ENCODE results near the gene ZBTB47. TPM values are rescaled to one million over a fixed set of nuclear protein-coding genes. Genes with fewer than 3 reads are reported as not detected.

The ZBTB47 gene
- total RNA-seq, 1 experiment from 2014 or later, result 22.7 TPM

GRCh38 chr3:42660131-42660715 is 6.7 kb downstream of the ZBTB47 start:
- Histone ChIP-seq H3K4me3 (no peak overlapping the region), H3K36me3 (peaks cover 6% of the 10 kb centered on the region), H3K27me3 (no peaks in the 10 kb centered on the region), H3K9me3 (no peaks in the 10 kb centered on the region)
- DNase-seq, result no peak

- peaks cover 6% of the 10 kb centered on the region for H3K36me3 ChIP-seq
- no peaks in the 10 kb centered on the region for H3K9me3 ChIP-seq
- H3K4me3 ChIP-seq, result no peak overlapping the region
- no peaks in the 10 kb centered on the region for H3K27me3 ChIP-seq
- no peak for DNase-seq
Measured at GRCh38 chr3:42660898-42661297, 7.4 kb downstream of the ZBTB47 start.

GRCh38 chr3:42661593-42662022 is 8.1 kb downstream of the ZBTB47 start:
- H3K27me3 ChIP-seq, result no peaks in the 10 kb centered on the region
- no peaks in the 10 kb centered on the region for H3K9me3 ChIP-seq

GRCh38 chr3:42662037-42662812 is 8.7 kb downstream of the ZBTB47 start:
- Histone ChIP-seq H3K9me3 (no peaks in the 10 kb centered on the region), H3K4me3 (no peak overlapping the region), H3K27me3 (no peaks in the 10 kb centered on the region), H3K36me3 (peaks cover 6% of the 10 kb centered on the region)
- DNase-seq, result no peak

More at GRCh38 chr3:42661593-42662022, 8.1 kb downstream of the ZBTB47 start:
- no peak for DNase-seq
- Histone ChIP-seq H3K36me3 (peaks cover 6% of the 10 kb centered on the region), H3K4me3 (no peak overlapping the region)

GRCh38 chr3:42662813-42663535 is 9.5 kb downstream of the ZBTB47 start:
- Histone ChIP-seq H3K36me3 (peaks cover 6% of the 10 kb centered on the region), H3K9me3 (no peaks in the 10 kb centered on the region), H3K27me3 (no peaks in the 10 kb centered on the region), H3K4me3 (no peak overlapping the region)
- no peak for DNase-seq

GRCh38 chr3:42663581-42664437 is 10.3 kb downstream of the ZBTB47 start:
- no peaks in the 10 kb centered on the region for H3K27me3 ChIP-seq
- DNase-seq, result no peak
- H3K9me3 ChIP-seq, result no peaks in the 10 kb centered on the region
- peaks cover 4% of the 10 kb centered on the region for H3K36me3 ChIP-seq
- H3K4me3 ChIP-seq, result no peak overlapping the region

- no peak for DNase-seq
- Histone ChIP-seq H3K9me3 (no peaks in the 10 kb centered on the region), H3K36me3 (peaks cover 4% of the 10 kb centered on the region), H3K4me3 (no peak overlapping the region), H3K27me3 (no peaks in the 10 kb centered on the region)
Measured at GRCh38 chr3:42664438-42664803, 10.9 kb downstream of the ZBTB47 start.

- Histone ChIP-seq H3K27me3 (no peaks in the 10 kb centered on the region), H3K4me3 (no peak overlapping the region), H3K9me3 (no peaks in the 10 kb centered on the region), H3K36me3 (no peaks in the 10 kb centered on the region)
- no peak for DNase-seq
Measured at GRCh38 chr3:42665050-42665878, 11.8 kb downstream of the ZBTB47 start.

GRCh38 chr3:42666022-42666421 is 12.5 kb downstream of the ZBTB47 start:
- DNase-seq, result no peak
- Histone ChIP-seq H3K36me3 (no peaks in the 10 kb centered on the region), H3K27me3 (no peaks in the 10 kb centered on the region), H3K4me3 (no peak overlapping the region), H3K9me3 (no peaks in the 10 kb centered on the region)

- Histone ChIP-seq H3K36me3 (no peaks in the 10 kb centered on the region), H3K9me3 (no peaks in the 10 kb centered on the region), H3K27me3 (no peaks in the 10 kb centered on the region), H3K4me3 (no peak overlapping the region)
- no peak for DNase-seq
Measured at GRCh38 chr3:42666577-42666998, 13.1 kb downstream of the ZBTB47 start.

GRCh38 chr3:42667096-42667522 is 13.6 kb downstream of the ZBTB47 start:
- Histone ChIP-seq H3K4me3 (no peak overlapping the region), H3K9me3 (no peaks in the 10 kb centered on the region), H3K36me3 (no peaks in the 10 kb centered on the region), H3K27me3 (no peaks in the 10 kb centered on the region)
- no peak for DNase-seq

GRCh38 chr3:42667523-42668412 is 14.3 kb downstream of the ZBTB47 start:
- no peak for DNase-seq

GRCh38 chr3:42668413-42668760 is 14.9 kb downstream of the ZBTB47 start:
- no peaks in the 10 kb centered on the region for H3K9me3 ChIP-seq
- no peaks in the 10 kb centered on the region for H3K36me3 ChIP-seq
- DNase-seq, result no peak
- no peak overlapping the region for H3K4me3 ChIP-seq
- no peaks in the 10 kb centered on the region for H3K27me3 ChIP-seq

More at GRCh38 chr3:42667523-42668412, 14.3 kb downstream of the ZBTB47 start:
- H3K36me3 ChIP-seq, result no peaks in the 10 kb centered on the region
- H3K4me3 ChIP-seq, result no peak overlapping the region
- H3K9me3 ChIP-seq, result no peaks in the 10 kb centered on the region
- no peaks in the 10 kb centered on the region for H3K27me3 ChIP-seq

GRCh38 chr3:42668793-42669217 is 15.3 kb downstream of the ZBTB47 start:
- Histone ChIP-seq H3K36me3 (no peaks in the 10 kb centered on the region), H3K9me3 (no peaks in the 10 kb centered on the region), H3K4me3 (no peak overlapping the region), H3K27me3 (no peaks in the 10 kb centered on the region)
- DNase-seq, result no peak

- Histone ChIP-seq H3K36me3 (no peaks in the 10 kb centered on the region), H3K9me3 (no peaks in the 10 kb centered on the region), H3K27me3 (no peaks in the 10 kb centered on the region), H3K4me3 (no peak overlapping the region)
- no peak for DNase-seq
Measured at GRCh38 chr3:42670051-42670576, 16.6 kb downstream of the ZBTB47 start.
